H1 (cell line): ENCODE measurements around the gene PCDHGB3. TPM values are rescaled to one million over a fixed set of nuclear protein-coding genes. Genes with fewer than 3 reads are reported as not detected.
A peak's percentile ranks its signal among the peaks of the same experiment; 100 is the strongest.

Experiments used
- ASH2L ChIP-seq: fragments of 200-600, 300-600 bp; sonication (generic); IDR thresholded peaks from one replicate; pipeline ENCODE4 v1.7.1; 2017; ENCODE audit warnings: low read length
- KDM1A ChIP-seq: fragments of 200-600, 300-600 bp; sonication (generic); IDR thresholded peaks from 2 replicates; pipeline ENCODE4 v1.7.1; 2016; ENCODE audit warnings: mild to moderate bottlenecking, low read length, borderline replicate concordance
- KDM4A ChIP-seq: IDR thresholded peaks from one replicate; pipeline ENCODE4 v1.7.1; 2012; ENCODE audit warnings: low read depth, mild to moderate bottlenecking, moderate library complexity, low read length, inconsistent platforms; ENCODE audit not compliant: severe bottlenecking
- POLR2AphosphoS5 ChIP-seq: IDR thresholded peaks from 2 replicates; pipeline ENCODE4 v1.6.1; 2011; ENCODE audit warnings: low read depth, low read length
- RAD21 ChIP-seq, 2 experiments: IDR thresholded peaks in 1 of 2; conservative IDR thresholded peaks in 1 of 2; 2 replicates each; pipeline ENCODE4 v1.6.1; 2011; ENCODE audit warnings: low read depth in 2 of 2, low read length in 2 of 2, improper control_type of control experiment in 1 of 2, inconsistent platforms in 1 of 2, mild to moderate bottlenecking in 1 of 2, moderate library complexity in 1 of 2
- RBBP5 ChIP-seq: IDR thresholded peaks from 2 replicates; pipeline ENCODE4 v1.7.1; 2012; ENCODE audit warnings: low read depth, mild to moderate bottlenecking, inconsistent platforms, low read length, moderate library complexity, borderline replicate concordance
- polyA plus RNA-seq, 7 experiments: library from polyadenylated mRNA; depleted of rRNA in 3 of 7; stranded (reverse) in 5 of 7; unstranded in 2 of 7; fragments of >200 nt in 5 of 7; fragments of 200-250 nt in 2 of 7; gene quantifications; 1 replicate in 5 of 7; 2 replicates in 1 of 7; 4 replicates in 1 of 7; pipeline versions ENCODE4 v1.2.1 to v1.2.3, GENCODE V29; 2011 to 2013; ENCODE audit warnings: missing spikeins in 2 of 7, mixed read lengths in 2 of 7
- total RNA-seq: library from RNA; stranded (reverse); fragmentation: NEBNext Ultra II Directional; extraction: Animal tissue kit (Norgen Biotek cat#: 25700); gene quantifications from 2 replicates; pipeline ENCODE4 v1.2.1, GENCODE V29; 2021
- TF ChIP-seq, protein P1 (sequence below): IDR thresholded peaks from 2 replicates; pipeline ENCODE4 v1.6.1; 2011; ENCODE audit warnings: low read depth, mild to moderate bottlenecking, low read length; ENCODE audit not compliant: insufficient read depth

The PCDHGB3 gene
- total and polyA plus RNA-seq, 2 of the 8 experiments (the other 6 are each of a cell fraction or from before 2014, with no cell fraction given): 1.6 to 1.9 TPM

DNA sequence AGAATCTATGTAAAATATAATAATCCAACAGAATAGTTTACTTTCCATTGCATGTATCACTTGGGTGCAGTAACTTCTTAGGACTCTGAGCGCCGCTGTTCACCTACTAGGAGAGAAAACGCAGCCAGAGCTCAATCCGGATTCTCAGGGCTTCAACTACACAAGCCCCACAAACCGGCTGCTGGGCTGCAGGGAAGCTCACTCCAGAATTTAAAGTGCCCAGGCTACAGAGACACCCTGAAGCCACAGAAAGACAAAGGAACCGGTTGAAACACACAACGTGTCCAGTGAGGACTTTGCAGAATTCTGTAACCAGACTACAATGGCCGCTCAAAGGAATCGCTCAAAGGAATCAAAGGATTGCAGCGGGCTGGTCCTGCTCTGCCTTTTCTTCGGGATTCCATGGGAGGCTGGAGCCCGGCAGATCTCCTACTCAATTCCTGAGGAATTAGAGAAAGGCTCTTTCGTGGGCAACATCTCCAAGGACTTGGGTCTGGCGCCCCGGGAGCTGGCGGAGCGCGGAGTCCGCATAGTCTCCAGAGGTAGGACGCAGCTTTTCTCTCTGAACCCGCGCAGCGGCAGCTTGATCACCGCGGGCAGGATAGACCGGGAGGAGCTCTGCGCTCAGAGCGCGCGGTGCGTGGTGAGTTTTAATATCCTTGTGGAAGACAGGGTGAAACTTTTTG lies 43.0 kb downstream of the PCDHGB3 start, which contains the start of gene PCDHGA10 (continued):
- TF ChIP-seq KDM4A (peak; percentile 93), ASH2L (peak; percentile 44), POLR2AphosphoS5 (no peak), RAD21 (IDR thresholded peaks at IDR 0.05 in 1 of 2, conservative IDR thresholded peaks at IDR 0.05 in 1 of 2; ENCODE audit: low read depth in 2 of 2, low read length in 2 of 2) (peak; percentile 84), KDM1A (no peak), RBBP5 (no peak)
- TF ChIP-seq, protein P1, sequence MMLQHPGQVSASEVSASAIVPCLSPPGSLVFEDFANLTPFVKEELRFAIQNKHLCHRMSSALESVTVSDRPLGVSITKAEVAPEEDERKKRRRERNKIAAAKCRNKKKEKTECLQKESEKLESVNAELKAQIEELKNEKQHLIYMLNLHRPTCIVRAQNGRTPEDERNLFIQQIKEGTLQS: no peak
- TF ChIP-seq, all 59 proteins: peak for 10
